Suprapubic skin (tissue), 4 donors: ENCODE data around the gene FKBP11. TPM values are rescaled to one million over a fixed set of nuclear protein-coding genes. Genes with fewer than 3 reads are reported as not detected.

ENCODE experiments used
- DNase-seq, 2 donors: peaks; one replicate each; pipeline ENCODE4 v3.0.0-alpha.2; 2019; ENCODE audit warnings: low spot score in 2 of 2
- H3K27ac ChIP-seq: fragments of 200-600 bp; sonication (generic); one replicate; pipeline ENCODE4 v1.5.1; 2019
- H3K27me3 ChIP-seq: fragments of 200-600 bp; sonication (generic); one replicate; pipeline ENCODE4 v1.5.1; 2019
- H3K36me3 ChIP-seq: fragments of 200-600 bp; sonication (generic); one replicate; pipeline ENCODE4 v1.5.1; 2019
- H3K4me1 ChIP-seq: fragments of 200-600 bp; sonication (generic); one replicate; pipeline ENCODE4 v1.5.1; 2019
- H3K4me3 ChIP-seq: fragments of 200-600 bp; sonication (generic); one replicate; pipeline ENCODE4 v1.5.1; 2019; ENCODE audit warnings: mild to moderate bottlenecking
- H3K9me3 ChIP-seq: fragments of 200-600 bp; sonication (generic); one replicate; pipeline ENCODE4 v1.5.1; 2019
- CTCF ChIP-seq, 2 donors: fragments of 200-600 bp in 1 of 2; fragments of 450-650 bp in 1 of 2; sonication (generic) in 1 of 2; IDR thresholded peaks; one replicate each; pipeline ENCODE4 v1.5.1; 2016 to 2019; ENCODE audit warnings: antibody characterized with exemption in 2 of 2, mild to moderate bottlenecking in 1 of 2, moderate library complexity in 1 of 2
- EP300 ChIP-seq: sonication (generic); formaldehyde crosslinking; IDR thresholded peaks from one replicate; pipeline ENCODE4 v1.6.1; 2017; ENCODE audit warnings: antibody characterized with exemption
- POLR2A ChIP-seq, 2 donors: fragments of 450-650 bp; IDR thresholded peaks; one replicate each; pipeline ENCODE4 v1.6.1; 2017; ENCODE audit warnings: antibody characterized with exemption in 2 of 2, mild to moderate bottlenecking in 2 of 2, moderate library complexity in 2 of 2
- POLR2AphosphoS5 ChIP-seq, 3 donors: sonication (generic); formaldehyde crosslinking; IDR thresholded peaks; one replicate each; pipeline ENCODE4 v1.6.1; 2017; ENCODE audit warnings: antibody characterized with exemption in 3 of 3
- WGBS: methylation state at CpG from one replicate; pipeline ENCODE4 v1.1.5; 2018; 5-methylcytosine and 5-hydroxymethylcytosine counted together
- total RNA-seq, 4 donors: library from RNA; depleted of rRNA; stranded (reverse); fragments of >200 nt; gene quantifications; one replicate each; pipeline ENCODE4 v1.1.0, GENCODE V29; 2016

Gene FKBP11
- total RNA-seq, 4 donors from 2014 or later = 8.9 to 18.9 (median 15.3) TPM

DNA sequence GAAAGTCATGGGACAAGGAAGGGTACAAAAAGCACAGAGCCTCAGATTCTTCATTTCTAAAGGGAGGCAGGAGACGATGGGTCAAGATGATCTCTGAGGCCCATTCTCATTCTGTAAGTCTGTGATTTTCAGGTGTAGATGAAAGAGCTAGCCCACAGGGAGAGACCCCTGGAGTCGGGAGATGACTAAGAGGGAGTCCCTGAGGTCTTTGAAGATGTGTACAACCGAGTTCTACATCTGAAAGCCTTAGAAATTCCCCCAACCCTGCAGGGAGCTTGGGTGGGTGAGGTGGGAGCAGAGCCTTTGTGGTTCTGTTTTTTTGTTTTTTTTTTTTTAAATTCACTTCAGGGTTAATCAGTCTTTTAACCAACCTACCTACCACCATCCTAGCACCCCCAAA, 43.2 kb upstream of the FKBP11 start:
- H3K36me3 ChIP-seq = no peaks in the 10 kb centered on the region
- peaks cover 42% of the 10 kb centered on the region for H3K27me3 ChIP-seq
- H3K4me3 ChIP-seq = no peak overlapping the region
- TF ChIP-seq CTCF (IDR thresholded peaks at IDR 0.05) = no peak
- TF ChIP-seq EP300 = no peak
- TF ChIP-seq POLR2A (IDR thresholded peaks at IDR 0.05) = no peak
- TF ChIP-seq POLR2AphosphoS5 (IDR thresholded peaks at IDR 0.05) = no peak
- DNase-seq = no peak
- H3K4me1 ChIP-seq = peaks cover 43% of the 10 kb centered on the region
- H3K9me3 ChIP-seq = no peaks in the 10 kb centered on the region
- 79% methylated on average over 3 of the region's 3 CpGs for WGBS
- H3K27ac ChIP-seq = no peak overlapping the region

GRCh38 chr12:48967991-48968390, 42.7 kb upstream of the FKBP11 start:
- Histone ChIP-seq H3K27ac (no peak overlapping the region), H3K27me3 (peaks cover 38% of the 10 kb centered on the region), H3K36me3 (no peaks in the 10 kb centered on the region), H3K4me1 (peaks cover 39% of the 10 kb centered on the region), H3K9me3 (no peaks in the 10 kb centered on the region), H3K4me3 (no peak overlapping the region)
- WGBS = 74% methylated on average over 7 of the region's 7 CpGs
- TF ChIP-seq POLR2A (IDR thresholded peaks at IDR 0.05) (no peak), EP300 (no peak), CTCF (IDR thresholded peaks at IDR 0.05) (no peak), POLR2AphosphoS5 (IDR thresholded peaks at IDR 0.05) (no peak)
- DNase-seq = no peak

- no peak for DNase-seq
- 59% methylated on average over 12 of the region's 20 CpGs for WGBS
- Histone ChIP-seq H3K27me3 (peaks cover 21% of the 10 kb centered on the region), H3K4me1 (peaks cover 25% of the 10 kb centered on the region), H3K36me3 (no peaks in the 10 kb centered on the region), H3K9me3 (no peaks in the 10 kb centered on the region), H3K27ac (no peak overlapping the region), H3K4me3 (no peak overlapping the region)
- TF ChIP-seq EP300 = no peak
- TF ChIP-seq POLR2AphosphoS5 (IDR thresholded peaks at IDR 0.05) = no peak
- no peak for TF ChIP-seq CTCF (IDR thresholded peaks at IDR 0.05)
- no peak for TF ChIP-seq POLR2A (IDR thresholded peaks at IDR 0.05)
Observed at GRCh38 chr12:48966177-48966895, 41.0 kb upstream of the FKBP11 start.

- H3K27ac ChIP-seq = no peak overlapping the region
- no peak for DNase-seq
- H3K36me3 ChIP-seq = no peaks in the 10 kb centered on the region
Observed at GRCh38 chr12:48965298-48965838, 40.1 kb upstream of the FKBP11 start.

More at GRCh38 chr12:48965298-48965838, 40.1 kb upstream of the FKBP11 start:
- Histone ChIP-seq H3K4me1 (peaks cover 15% of the 10 kb centered on the region), H3K9me3 (no peaks in the 10 kb centered on the region), H3K27me3 (peaks cover 11% of the 10 kb centered on the region), H3K4me3 (no peak overlapping the region)
- TF ChIP-seq POLR2AphosphoS5 (IDR thresholded peaks at IDR 0.05) (no peak), POLR2A (IDR thresholded peaks at IDR 0.05) (no peak), EP300 (no peak), CTCF (IDR thresholded peaks at IDR 0.05) (no peak)
